HG02571 (cell line): ENCODE data around the gene SH3BGRL3.
"Not testable (repeated sequence)": the region's sequence is repeated elsewhere in the genome, so short reads cannot be mapped to it uniquely, and the experiment has no call there.

Experiments
- ATAC-seq: cut with Tn5 transposase; IDR thresholded peaks from one replicate; pipeline ENCODE4 v1.9.1; 2021; ENCODE audit warnings: mild to moderate bottlenecking, moderate library complexity; ENCODE audit not compliant: unreplicated experiment

The SH3BGRL3 gene

DNA sequence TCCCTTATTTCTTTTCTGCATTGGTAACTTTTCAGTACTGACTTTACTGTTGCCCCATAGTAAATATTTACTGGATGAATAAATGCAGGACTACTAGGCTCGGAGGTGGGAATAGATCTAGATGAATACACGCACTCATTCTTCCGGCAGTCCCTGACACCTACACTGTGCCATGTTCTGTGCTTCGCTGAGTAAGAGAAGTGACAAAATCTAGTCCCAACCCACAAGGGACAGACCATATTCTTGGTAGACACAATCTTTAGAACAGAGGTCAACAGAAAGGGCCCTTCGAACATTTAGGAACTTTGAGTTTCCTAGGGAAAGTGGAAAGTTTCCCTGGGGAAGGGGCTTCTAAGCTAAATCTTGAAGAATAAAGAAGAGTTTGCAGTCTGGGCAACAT is 34.6 kb downstream of the SH3BGRL3 start:
- no peak for ATAC-seq

DNA sequence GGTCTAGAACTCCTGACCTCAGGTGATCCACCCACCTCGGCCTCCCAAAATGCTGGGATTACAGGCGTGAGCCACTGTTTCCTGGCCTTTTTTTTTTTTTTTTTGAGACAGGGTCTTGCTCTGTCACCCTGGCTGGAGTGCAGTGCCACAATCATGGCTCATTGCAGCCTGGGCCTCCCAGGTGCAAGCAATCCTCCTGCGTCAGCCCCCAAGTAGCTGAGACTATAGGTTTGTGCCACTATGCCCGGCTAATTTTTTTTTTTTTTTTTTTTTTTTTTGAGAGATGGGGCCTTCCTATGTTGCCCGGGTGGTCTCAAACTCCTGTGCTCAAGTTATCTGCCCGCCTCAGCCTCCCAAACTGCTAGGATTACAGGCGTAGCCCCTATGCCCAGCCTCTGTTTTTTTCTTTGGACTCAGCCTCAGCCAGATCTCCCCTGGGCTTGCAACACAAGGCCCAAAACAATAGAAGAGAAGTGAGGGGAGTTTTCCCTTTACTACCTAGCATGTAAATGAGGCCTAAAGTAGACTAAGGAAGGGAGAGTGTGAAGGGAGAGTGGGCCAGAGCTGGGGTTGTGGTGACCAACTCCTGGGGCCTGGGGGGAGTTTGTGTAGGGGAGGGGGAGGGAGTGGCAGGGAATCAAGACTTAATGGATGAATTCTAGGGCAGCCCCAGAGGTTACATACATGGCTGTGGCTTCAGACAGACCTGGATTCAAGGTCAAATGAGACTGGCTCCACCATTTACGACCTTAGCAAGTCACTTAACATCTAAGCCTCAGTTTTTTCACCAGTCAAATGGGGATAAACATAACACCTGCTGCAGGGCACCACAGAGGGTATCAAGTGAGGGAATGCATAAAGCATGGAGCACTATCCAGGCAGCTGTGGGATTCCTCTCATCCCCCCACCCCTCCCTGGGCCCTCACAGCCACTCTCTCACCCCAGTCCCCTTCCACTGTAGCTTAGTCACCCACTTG is 36.3 kb downstream of the SH3BGRL3 start:
- no peak for ATAC-seq

DNA sequence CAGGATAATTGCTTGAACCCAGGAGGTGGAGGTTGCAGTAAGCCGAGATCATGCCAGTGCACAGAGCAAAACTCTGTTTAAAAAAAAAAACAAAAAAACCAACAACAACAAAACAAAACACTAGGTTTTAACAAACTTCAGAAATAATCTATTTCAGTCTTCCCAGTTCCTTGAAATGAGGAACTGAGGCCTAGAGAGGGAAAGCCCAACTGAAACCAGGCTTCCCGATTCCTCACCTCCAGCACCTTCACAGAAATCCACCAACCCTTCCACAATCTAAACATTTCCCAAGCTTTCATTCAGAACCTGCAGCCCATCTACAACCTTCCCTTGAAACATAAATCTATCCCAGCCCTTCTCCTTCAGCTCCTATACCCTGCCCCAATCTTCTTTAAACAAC is 37.3 kb downstream of the SH3BGRL3 start:
- ATAC-seq, result no peak

DNA sequence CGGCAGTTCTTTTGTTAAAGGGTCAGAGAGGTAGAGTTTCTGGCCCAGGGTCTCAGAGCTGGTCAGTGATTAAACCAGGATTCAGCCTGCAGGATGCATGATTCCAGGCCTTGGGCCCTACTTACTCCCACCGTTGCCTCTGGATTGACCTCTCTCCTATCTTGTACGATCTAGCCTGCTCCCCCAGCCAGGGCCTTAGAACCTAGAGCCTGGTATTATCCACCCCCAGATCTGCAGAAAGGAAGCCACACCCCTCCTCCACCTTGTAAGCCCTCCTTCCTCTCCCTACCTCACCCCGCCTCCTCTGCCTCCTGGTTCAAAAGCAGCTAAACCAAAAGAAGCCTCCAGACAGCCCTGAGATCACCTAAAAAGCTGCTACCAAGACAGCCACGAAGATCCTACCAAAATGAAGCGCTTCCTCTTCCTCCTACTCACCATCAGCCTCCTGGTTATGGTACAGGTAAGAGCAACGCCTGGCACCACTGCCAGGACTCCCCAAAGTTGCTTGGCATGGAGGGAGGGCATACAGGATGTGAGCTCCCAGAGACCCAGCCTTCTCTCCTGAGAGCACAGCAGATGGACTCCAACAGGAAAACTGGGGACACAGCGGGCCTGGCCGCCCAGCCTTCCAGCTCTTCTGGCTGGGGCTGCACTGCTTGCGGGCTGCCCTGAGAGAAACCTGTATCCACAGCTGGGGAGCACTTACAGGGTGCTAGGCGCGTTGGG is 37.9 kb downstream of the SH3BGRL3 start, which contains the start of gene CD52:
Gene CD52 (plus strand): TSS at position 347 of the 726 bp plus-strand sequence. CDS start 60 bp downstream, at position 407.
- ATAC-seq, result peak; percentile 36

DNA sequence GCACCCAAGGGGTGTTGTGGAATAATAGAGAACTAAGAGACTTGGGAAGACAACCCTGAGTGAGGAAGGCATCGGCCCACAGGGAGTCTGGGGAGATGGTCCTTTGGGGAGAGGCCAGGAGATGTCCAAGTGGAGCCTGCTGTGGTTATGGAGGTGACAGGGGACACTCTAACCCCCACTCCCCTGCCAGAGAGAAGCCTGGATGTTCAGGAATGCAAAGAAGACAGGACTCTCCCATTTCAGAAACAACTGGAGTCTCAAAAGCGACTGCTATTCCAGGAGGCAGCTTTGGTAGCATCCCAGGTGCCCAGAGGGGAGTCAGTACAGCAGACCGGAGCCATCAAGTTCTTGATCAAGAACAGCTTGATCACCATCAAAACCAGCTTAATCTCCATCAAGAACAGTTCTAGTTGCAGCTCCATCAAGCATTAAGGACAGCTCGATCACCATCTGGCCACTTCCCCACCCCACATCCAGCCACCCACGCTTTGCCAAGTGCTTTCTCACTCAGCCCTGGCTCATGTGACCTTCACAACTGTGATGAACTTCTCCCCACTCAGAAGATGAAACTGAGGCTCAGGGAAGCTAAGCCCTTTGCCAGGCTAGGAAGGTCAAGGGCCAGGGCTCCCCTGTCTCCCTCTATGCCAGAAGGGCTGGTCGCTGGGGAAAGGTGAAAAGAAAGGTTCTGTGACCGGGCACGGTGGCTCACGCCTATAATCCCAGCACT is 38.6 kb downstream of the SH3BGRL3 start:
- ATAC-seq, result no peak

DNA sequence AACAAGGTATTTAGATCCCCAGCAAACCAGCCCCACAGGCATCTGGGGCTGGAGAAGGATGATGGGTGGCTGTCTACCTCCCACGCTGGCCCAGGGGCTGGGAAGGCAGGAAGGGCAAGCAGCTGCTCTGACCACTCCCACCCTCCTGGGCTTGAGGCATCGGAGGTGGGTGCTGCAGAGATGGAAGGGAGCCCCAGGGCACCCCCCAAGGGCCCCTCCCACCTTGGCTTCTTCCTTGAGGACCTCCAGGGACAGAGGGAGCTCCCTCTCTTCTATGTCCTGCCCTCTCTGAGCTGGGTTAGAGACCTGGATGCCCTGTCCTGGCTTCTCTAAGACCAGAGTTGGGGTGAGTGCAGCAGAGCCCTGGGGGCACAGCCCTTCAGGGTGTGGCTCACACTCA is 41.0 kb downstream of the SH3BGRL3 start:
- ATAC-seq, result no peak

DNA sequence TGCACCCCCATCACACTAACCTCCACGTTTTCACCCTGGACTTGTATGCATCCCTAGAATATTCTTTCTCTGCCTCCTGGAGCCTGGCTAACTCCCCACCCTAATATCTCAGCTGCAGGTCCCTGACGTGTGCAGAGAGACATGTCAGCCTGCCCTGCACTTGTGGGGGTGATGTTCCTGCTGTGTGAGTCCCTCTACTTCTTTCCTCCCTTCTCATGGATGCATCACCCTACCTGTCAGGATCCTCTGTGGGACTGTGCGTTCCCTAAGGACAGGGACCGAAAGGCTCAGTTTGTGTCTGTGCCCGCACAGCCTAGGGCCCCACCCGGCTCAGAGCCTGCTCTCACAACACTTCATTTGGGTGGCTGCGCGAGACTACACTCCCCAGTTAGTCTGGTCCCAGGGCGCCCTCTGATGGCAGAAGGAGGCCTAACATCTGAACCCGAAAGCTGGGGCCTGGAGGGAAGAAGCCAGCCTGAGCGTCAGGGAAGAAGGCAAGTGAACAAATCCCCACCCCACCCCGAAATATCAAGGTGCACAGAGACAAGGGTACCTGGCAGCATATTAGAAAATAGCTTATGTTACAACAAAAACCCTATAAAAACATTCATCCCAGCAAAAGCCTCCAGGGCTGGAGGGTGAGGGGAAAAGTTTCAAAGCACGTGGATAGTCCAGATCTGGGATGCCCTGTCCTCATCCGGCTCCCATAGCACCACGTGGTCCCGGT is 41.6 kb downstream of the SH3BGRL3 start:
- peak; percentile 36 for ATAC-seq

DNA sequence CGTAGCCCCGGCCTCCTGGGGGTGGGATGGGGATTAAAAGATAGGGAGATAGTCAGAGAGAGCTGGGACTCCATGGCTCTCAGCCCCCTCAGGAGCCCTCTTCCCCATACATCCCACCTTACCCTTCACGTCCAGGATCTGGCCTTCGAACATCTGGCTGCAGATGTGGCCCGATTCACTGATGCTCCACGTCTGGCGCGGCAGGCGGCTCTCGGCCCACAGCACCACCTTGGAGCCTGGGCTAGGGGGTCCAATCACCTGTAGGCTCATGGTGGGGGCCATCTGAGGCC is 42.1 kb downstream of the SH3BGRL3 start:
- no peak for ATAC-seq

DNA sequence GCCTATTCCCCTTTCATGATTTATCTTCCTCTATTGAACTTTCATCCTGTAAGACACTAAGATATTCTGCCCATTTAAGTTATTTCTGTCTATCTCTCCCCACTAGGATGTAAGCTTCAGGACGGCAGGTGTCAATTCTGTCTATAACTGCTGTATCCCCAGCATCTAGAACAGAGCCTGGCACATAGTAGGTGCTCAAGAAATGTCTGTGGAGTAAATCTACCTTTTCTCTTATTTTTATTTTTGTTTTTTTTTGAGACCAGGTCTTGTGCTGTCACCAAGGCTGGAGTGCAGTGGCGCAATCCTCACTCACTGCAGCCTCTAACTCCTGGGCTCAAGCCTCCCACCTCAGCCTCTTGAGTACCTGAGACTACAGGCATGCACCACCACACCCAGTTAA is 43.5 kb downstream of the SH3BGRL3 start:
- ATAC-seq, result no peak

DNA sequence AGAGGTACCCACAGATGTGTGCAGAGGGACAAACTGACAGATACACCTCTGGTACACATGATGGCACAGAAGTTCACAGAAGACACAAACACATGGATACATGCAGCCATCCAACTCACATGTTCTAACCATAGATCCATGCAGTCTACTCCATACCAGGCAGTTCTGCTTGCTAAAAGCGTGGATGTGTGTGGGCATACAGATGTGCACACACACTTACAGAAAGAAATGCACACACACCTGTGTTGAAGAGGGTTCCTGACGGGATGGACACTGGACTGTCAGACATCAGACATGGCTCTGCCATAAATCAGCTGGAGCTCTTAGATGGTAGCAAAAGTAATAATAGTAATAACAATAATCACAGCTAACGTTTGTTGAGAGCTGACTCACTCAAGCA is 44.7 kb downstream of the SH3BGRL3 start:
- ATAC-seq, result no peak

DNA sequence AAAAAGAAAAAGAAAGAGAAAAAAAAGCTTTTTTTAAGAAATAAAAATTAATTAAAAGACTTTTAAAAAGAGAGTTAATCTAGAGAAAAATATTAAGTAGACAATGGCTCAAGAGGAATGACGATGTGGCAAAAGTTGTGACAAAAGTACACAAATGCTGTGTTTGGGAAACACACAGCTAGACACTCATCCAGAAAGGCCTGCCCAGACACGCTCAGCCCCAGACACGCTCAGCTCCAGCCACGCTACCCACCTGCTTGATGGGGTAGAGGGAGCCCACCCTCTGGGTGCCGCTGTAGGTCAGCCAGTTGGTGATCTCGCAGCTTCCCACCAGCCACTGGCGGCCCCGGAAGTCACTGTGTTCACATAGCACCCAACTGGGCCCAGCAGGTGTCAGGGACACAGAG is 48.1 kb downstream of the SH3BGRL3 start:
- no peak for ATAC-seq

DNA sequence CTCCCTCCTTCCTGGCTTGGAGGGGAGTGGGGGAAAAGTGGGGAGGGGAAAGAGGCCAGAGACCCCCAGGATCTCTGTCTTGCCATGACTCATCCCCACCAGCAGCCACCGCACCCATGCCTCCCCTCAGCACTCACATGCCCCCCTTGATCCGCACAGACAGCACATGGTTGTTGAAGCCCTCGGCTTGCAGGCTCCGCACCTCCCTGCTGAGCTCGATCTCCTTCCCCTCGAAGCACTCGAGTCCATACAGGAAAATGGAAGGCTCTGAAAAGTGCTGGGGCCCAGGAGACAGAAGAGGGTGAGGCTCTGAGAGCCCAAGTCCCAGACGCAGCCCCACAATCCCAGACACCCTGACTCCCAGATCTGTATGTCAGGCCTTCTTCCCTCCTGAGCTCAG is 48.7 kb downstream of the SH3BGRL3 start:
- ATAC-seq, result no peak

DNA sequence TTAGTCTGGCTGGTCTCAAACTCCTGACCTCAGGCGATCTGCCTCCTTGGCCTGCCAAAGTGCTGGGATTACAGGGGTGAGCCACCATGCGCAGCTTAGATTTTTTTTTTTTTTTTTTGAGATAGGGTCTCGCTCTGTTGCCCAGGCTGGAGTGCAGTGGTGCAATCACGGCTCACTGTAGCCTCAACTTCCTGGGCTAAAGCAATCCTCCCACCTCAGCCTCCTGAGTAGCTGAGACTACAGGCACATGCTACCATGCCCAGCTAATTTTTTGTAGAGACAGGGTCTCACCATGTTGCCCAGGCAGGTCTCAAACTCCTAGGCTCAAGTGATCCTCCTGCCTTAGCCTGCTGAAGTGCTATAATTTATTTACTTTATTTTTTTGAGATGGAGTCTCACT is 49.5 kb downstream of the SH3BGRL3 start:
- ATAC-seq, result not testable (repeated sequence)

DNA sequence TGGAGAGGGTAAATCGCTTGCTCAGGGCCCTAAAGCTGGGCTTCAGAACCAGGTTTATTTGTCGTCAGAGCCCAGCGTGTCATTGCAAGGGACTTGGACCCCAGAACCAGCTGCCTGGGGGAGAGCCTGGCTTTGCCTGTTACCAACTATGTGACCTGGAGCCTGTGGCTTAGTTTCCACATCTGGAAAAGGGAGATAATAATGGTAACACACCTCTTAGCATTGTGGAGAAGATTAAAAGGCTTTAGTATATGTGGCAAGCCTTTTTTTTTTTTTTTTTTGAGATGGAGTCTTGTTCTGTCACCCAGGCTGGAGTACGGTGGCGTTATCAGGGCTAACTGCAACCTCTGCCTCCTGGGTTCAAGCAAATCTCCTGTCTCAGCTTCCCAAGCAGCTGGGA is 50.4 kb downstream of the SH3BGRL3 start:
- ATAC-seq, result no peak
